SK-N-MC (cell line): ENCODE data around the gene PLEKHA6.

Source experiments
- DNase-seq: peaks from one replicate; pipeline ENCODE4 v3.0.0-alpha.2; 2011; ENCODE audit warnings: low read depth, low spot score
- H3K27ac ChIP-seq: fragments of 200-600 bp; sonication (generic); 2 replicates; pipeline ENCODE4 v1.5.1; 2016; ENCODE audit warnings: mixed run types
- H3K36me3 ChIP-seq: fragments of 200-600 bp; sonication (generic); 2 replicates; pipeline ENCODE4 v1.6.1; 2017; ENCODE audit warnings: antibody characterized with exemption, low read length, mixed read lengths; ENCODE audit not compliant: insufficient read depth
- H3K4me3 ChIP-seq: fragments of 200-600 bp; sonication (generic); 2 replicates; pipeline ENCODE4 v1.5.1; 2016
- H3K9ac ChIP-seq: fragments of 200-600 bp; sonication (generic); 2 replicates; pipeline ENCODE4 v1.8.0; 2017; ENCODE audit warnings: mixed run types, mixed read lengths; ENCODE audit not compliant: insufficient read length
- H3K9me3 ChIP-seq: fragments of 200-600 bp; sonication (generic); 2 replicates; pipeline ENCODE4 v1.6.1; 2017; ENCODE audit warnings: low read depth, mild to moderate bottlenecking, antibody characterized with exemption, low read length, moderate library complexity, mixed read lengths
- EZH2 ChIP-seq: fragments of 200-600 bp; sonication (generic); IDR thresholded peaks from one replicate; pipeline ENCODE4 v1.6.1; 2017; ENCODE audit warnings: antibody characterized with exemption
- FOXP2 ChIP-seq: optimal IDR thresholded peaks from 2 replicates; pipeline ENCODE3; 2011; ENCODE audit warnings: mild to moderate bottlenecking, moderate library complexity; ENCODE audit not compliant: insufficient read depth; ENCODE audit errors: extremely low read length, control extremely low read depth
- POLR2AphosphoS5 ChIP-seq: IDR thresholded peaks from 2 replicates; pipeline ENCODE4 v1.6.1; 2012; ENCODE audit warnings: mild to moderate bottlenecking, low read depth, low read length, borderline replicate concordance

Gene PLEKHA6

GRCh38 chr1:204268101-204268500 lies 91.6 kb downstream of the PLEKHA6 start:
- no peak for DNase-seq
- TF ChIP-seq EZH2 (no peak), FOXP2 (no peak), POLR2AphosphoS5 (no peak)
- no peak overlapping the region for H3K4me3 ChIP-seq
- H3K9ac ChIP-seq = no peak overlapping the region
- H3K36me3 ChIP-seq = no peaks in the 10 kb centered on the region
- H3K9me3 ChIP-seq = no peaks in the 10 kb centered on the region
- no peak overlapping the region for H3K27ac ChIP-seq

DNA sequence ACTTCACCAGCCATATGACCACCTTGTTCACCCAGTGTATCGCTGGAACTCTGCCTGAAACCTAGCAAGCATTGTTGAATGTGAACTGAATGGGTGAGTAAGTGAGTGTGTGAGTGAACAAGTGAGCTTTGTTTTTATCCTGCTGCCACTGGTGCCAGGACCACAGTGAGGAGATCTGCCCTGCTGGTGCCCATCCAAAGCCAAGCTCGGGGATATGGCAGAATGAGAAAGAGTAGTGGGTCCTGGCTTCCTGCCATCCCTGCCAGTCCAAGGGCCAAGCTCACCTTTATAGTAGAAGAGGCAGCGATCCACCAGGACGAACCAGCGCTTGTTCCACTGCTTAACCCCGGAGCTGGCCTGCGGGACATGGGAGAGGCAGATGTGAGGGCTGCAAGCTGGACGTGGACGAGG lies 92.5 kb downstream of the PLEKHA6 start:
- TF ChIP-seq FOXP2 (no peak), EZH2 (no peak), POLR2AphosphoS5 (no peak)
- DNase-seq = no peak
- Histone ChIP-seq H3K9me3 (no peaks in the 10 kb centered on the region), H3K27ac (no peak overlapping the region), H3K36me3 (no peaks in the 10 kb centered on the region), H3K4me3 (no peak overlapping the region), H3K9ac (no peak overlapping the region)

DNA sequence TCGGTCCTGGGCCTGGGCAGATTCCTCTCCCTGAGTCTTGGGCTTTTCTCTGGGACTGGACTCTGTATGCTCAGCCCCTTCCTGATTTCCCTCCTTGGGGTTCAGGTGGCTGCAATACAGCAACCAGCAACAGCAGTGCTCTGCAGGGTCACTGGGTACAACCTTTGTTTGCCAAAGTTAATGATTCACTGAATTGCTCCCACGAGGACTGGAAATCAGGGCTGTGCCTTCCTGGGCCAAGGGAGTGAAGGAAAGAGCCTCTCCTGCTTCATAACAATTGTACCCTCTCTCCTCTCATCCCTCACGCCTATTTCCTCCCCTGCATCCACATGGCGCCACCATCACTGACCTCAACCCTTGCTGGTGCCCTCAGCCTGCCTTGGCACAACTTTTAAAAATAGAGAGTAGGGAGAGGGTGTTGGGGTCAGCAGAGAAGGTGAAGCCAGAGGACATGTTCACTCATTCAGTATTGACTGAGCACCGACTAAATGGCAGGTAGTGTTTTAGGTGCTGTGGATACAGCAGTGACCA lies 93.2 kb downstream of the PLEKHA6 start:
- no peak for DNase-seq

DNA sequence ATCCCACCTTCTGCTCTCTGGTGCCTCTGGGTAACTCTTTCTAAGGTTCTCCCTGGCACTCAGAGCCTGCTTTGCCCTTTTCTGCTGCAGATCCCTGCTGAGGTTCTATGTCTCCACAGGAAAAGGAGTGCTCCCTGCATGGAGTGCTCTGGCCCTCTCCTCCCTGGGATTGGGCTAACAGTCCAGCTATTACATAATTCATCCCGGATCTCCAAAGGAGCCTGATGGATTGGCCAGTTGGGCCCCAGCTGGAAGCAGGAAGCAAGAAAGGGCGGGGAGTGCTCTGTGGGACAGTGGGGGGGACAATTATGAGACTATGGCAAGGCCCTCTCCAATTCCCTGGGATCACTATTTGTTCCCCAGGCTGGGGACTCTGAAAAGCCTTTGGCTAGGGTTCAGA lies 94.1 kb downstream of the PLEKHA6 start:
- no peak overlapping the region for H3K4me3 ChIP-seq
- TF ChIP-seq POLR2AphosphoS5 (no peak), EZH2 (no peak), FOXP2 (no peak)
- H3K9ac ChIP-seq = no peak overlapping the region
- H3K36me3 ChIP-seq = no peaks in the 10 kb centered on the region
- no peak overlapping the region for H3K27ac ChIP-seq
- no peak for DNase-seq
- no peaks in the 10 kb centered on the region for H3K9me3 ChIP-seq

More for the DNA sequence above, 93.2 kb downstream of the PLEKHA6 start:
- TF ChIP-seq EZH2 (no peak), POLR2AphosphoS5 (no peak), FOXP2 (no peak)
- Histone ChIP-seq H3K36me3 (no peaks in the 10 kb centered on the region), H3K9ac (no peak overlapping the region), H3K27ac (no peak overlapping the region), H3K4me3 (no peak overlapping the region), H3K9me3 (no peaks in the 10 kb centered on the region)

DNA sequence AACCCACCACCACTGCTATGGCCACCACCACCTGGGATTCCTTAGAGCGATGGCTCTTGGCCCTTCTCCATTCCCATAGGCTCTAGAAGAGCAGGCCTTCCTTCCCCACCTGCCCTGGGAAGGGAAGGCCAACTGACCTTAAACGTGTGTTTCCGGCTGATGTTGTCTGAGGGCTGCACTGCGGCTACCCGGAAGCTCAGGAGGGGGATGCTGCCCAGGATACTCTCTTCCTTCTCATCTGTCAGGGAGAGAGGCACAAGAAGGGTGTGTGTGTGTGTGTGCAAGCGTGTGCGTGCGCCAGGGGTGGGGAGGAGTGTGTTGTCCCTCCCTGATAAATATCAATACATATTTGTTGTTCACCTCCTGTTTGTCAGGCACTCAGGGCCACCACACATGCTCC lies 94.9 kb downstream of the PLEKHA6 start:
- no peak for DNase-seq
- Histone ChIP-seq H3K36me3 (no peaks in the 10 kb centered on the region), H3K9ac (no peak overlapping the region), H3K27ac (no peak overlapping the region), H3K4me3 (no peak overlapping the region), H3K9me3 (no peaks in the 10 kb centered on the region)
- TF ChIP-seq POLR2AphosphoS5 (no peak), EZH2 (no peak), FOXP2 (no peak)

- H3K9ac ChIP-seq = no peak overlapping the region
These were observed 96.3 kb downstream of the PLEKHA6 start for GRCh38 chr1:204263254-204263910.

GRCh38 chr1:204262506-204263253 lies 97.0 kb downstream of the PLEKHA6 start:
- H3K9ac ChIP-seq = no peak overlapping the region
- no peak for DNase-seq

More at GRCh38 chr1:204263254-204263910, 96.3 kb downstream of the PLEKHA6 start:
- Histone ChIP-seq H3K36me3 (no peaks in the 10 kb centered on the region), H3K27ac (no peak overlapping the region), H3K9me3 (no peaks in the 10 kb centered on the region), H3K4me3 (no peak overlapping the region)
- TF ChIP-seq POLR2AphosphoS5 (no peak), EZH2 (no peak), FOXP2 (no peak)
- no peak for DNase-seq

DNA sequence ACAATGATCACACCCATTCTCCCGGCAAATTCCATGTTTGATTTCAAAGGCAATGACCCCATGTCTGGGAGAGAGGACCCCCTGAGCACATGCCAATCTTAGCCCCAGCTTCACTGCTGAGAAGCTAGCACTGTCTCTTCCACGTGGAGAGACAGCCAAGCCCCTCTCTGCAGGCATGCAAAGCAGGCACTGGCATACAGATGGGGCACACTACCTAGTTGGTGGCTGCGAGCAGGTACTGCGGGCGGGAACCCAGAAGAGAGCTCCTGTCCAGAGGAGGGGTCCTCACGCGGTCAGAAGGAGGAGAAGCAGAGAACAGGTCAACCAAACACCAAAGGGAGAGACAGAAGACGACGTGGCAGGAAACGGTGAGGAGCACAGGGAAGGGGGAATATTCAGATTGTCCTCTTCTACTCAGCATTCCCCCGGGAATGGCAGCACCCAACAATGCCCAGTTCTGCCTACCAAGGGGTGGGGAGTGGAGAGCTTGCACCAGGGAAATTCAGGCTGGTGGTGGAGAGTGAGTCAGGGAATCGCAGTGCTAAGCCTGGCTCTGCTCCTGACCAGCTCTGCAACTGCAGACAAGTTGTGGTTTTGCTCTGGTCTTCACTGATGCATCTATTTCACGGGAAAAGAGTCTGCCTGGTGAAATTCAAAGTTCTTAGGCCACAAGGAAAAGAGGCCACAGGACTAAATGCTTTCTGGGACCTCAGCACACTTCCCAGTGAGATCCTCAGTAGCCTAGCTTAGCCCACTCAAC lies 97.8 kb downstream of the PLEKHA6 start:
- TF ChIP-seq POLR2AphosphoS5 = no peak
- TF ChIP-seq EZH2 = no peak
- no peak for TF ChIP-seq FOXP2
- H3K9ac ChIP-seq = no peak overlapping the region
- no peak for DNase-seq
- no peaks in the 10 kb centered on the region for H3K36me3 ChIP-seq
- no peaks in the 10 kb centered on the region for H3K9me3 ChIP-seq
- no peak overlapping the region for H3K4me3 ChIP-seq
- H3K27ac ChIP-seq = no peak overlapping the region

More at GRCh38 chr1:204262506-204263253, 97.0 kb downstream of the PLEKHA6 start:
- H3K4me3 ChIP-seq = no peak overlapping the region
- TF ChIP-seq FOXP2 (no peak), EZH2 (no peak)
- H3K36me3 ChIP-seq = no peaks in the 10 kb centered on the region
- no peak overlapping the region for H3K27ac ChIP-seq
- H3K9me3 ChIP-seq = no peaks in the 10 kb centered on the region
